Measurements from ENCODE around the gene CDH6. TPM values are rescaled to one million over a fixed set of nuclear protein-coding genes. Genes with fewer than 3 reads are reported as not detected.

Gene CDH6
- total and polyA plus RNA-seq, 10 of the 15 experiments (the other 5 are each of a cell fraction or from before 2014, with no cell fraction given), result 0.01 TPM; not detected in 9

DNA sequence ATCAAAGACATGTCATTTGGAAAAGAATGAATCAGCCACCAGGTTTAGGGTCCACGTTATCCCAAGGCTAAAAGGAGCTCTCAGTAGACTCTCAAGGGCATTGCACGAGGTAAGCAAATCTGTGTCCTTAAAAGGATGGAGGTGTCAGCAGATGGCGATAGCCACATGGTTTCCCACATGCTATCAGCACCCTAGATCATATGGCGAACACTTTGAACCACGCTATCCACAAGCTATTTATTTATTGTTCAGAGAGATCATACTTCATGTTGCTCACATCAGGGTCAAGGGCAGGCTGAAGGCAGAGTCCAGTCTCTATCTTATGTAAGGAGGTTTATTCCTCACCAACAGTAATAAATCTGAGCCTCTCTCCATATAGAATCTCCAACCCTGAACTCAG, 43.7 kb downstream of the CDH6 start:
- no TSS peak for BruUV-seq (replicated peaks)
- Histone ChIP-seq H3K79me2 (ENCODE audit: control insufficient read depth, insufficient read depth, low read length) (no peaks in the 10 kb centered on the region), H4K20me1 (ENCODE audit: control insufficient read depth, insufficient read depth) (no peaks in the 10 kb centered on the region), H3K27me3 (replicated peaks in 1 of 2; ENCODE audit: control insufficient read depth in 2 of 2, insufficient read depth in 2 of 2, low read length in 1 of 2) (no peaks in the 10 kb centered on the region), H3K36me3 (ENCODE audit: control insufficient read depth in 2 of 2, insufficient read depth in 2 of 2, low read length in 1 of 2) (no peaks in the 10 kb centered on the region), H3K4me2 (ENCODE audit: control insufficient read depth, insufficient read depth) (no peak overlapping the region), H3K9me3 (replicated peaks; ENCODE audit: control insufficient read depth, insufficient read depth, low read length) (no peaks in the 10 kb centered on the region), H3K4me3 (no peak overlapping the region), H3K9ac (ENCODE audit: control insufficient read depth, insufficient read depth, low read length) (no peak overlapping the region), H3K4me1 (ENCODE audit: control insufficient read depth, insufficient read depth, low read length) (no peaks in the 10 kb centered on the region), H2AFZ (ENCODE audit: control insufficient read depth, low read depth, low read length) (no peak overlapping the region), H3K27ac (ENCODE audit: control insufficient read depth, insufficient read depth) (no peak overlapping the region)
- in situ Hi-C loops (cut with MboI) (loop anchor here (25.0 kb wide), 1 partner anchor 1200 kb away; no protein-coding TSS in a partner anchor), intact Hi-C loops (cut with micrococcal nuclease; ENCODE audit: unreplicated experiment) (no loop called here)
- ChIA-PET CTCF (interaction anchor here (0.6 to 1.4 kb wide), 2 partner anchors 33 to 895 kb away, joined by 3 to 7 read pairs; no protein-coding TSS in a partner anchor), RAD21 (ENCODE audit: unreplicated experiment) (no interaction called here), SMC1A (ENCODE audit: uncharacterized antibody, unreplicated experiment) (interaction anchor here (0.7 kb wide), 1 partner anchor 9 kb away, joined by 3 read pairs; no protein-coding TSS in a partner anchor), POLR2A (interaction anchor here (0.5 kb wide), 1 partner anchor 91 kb away, joined by 7 read pairs; no protein-coding TSS in a partner anchor)
- TF ChIP-seq RAD21 (IDR thresholded peaks at IDR 0.05; ENCODE audit: insufficient read depth, low read depth, low read length) (0 out of 2 replicates have a peak, but pooled peaks have one; percentile 8), SMC3 (IDR thresholded peaks at IDR 0.05; ENCODE audit: borderline replicate concordance, low read length) (peak; percentile 8; the same call in 1 of the 2 replicates), KLF5 (IDR thresholded peaks at IDR 0.05; ENCODE audit: partially characterized antibody) (no peak), ETV6 (conservative IDR thresholded peaks at IDR 0.05 in 1 of 2, IDR thresholded peaks at IDR 0.05 in 1 of 2; ENCODE audit: borderline replicate concordance in 1 of 2, low read depth in 1 of 2) (no peak), YBX1 (IDR thresholded peaks at IDR 0.05) (no peak), SIX5 (IDR thresholded peaks at IDR 0.05; ENCODE audit: low read depth, low read length, severe bottlenecking) (no peak), CREM (IDR thresholded peaks at IDR 0.05; ENCODE audit: low read depth) (no peak), SIN3A (IDR thresholded peaks at IDR 0.05; ENCODE audit: low read depth, low read length) (no peak), JUND (IDR thresholded peaks at IDR 0.05; ENCODE audit: low read depth, low read length) (no peak), HCFC1 (IDR thresholded peaks at IDR 0.05; ENCODE audit: low read length) (no peak), SUZ12 (IDR thresholded peaks at IDR 0.05; ENCODE audit: unreplicated experiment) (no peak), POLR2AphosphoS2 (IDR thresholded peaks at IDR 0.05; ENCODE audit: low read depth, low read length) (no peak), WRNIP1 (IDR thresholded peaks at IDR 0.05; ENCODE audit: borderline replicate concordance, low read depth, low read length) (no peak), RBBP5 (conservative IDR thresholded peaks at IDR 0.05) (no peak)
- TF ChIP-seq, protein P1, sequence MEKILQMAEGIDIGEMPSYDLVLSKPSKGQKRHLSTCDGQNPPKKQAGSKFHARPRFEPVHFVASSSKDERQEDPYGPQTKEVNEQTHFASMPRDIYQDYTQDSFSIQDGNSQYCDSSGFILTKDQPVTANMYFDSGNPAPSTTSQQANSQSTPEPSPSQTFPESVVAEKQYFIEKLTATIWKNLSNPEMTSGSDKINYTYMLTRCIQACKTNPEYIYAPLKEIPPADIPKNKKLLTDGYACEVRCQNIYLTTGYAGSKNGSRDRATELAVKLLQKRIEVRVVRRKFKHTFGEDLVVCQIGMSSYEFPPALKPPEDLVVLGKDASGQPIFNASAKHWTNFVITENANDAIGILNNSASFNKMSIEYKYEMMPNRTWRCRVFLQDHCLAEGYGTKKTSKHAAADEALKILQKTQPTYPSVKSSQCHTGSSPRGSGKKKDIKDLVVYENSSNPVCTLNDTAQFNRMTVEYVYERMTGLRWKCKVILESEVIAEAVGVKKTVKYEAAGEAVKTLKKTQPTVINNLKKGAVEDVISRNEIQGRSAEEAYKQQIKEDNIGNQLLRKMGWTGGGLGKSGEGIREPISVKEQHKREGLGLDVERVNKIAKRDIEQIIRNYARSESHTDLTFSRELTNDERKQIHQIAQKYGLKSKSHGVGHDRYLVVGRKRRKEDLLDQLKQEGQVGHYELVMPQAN (conservative IDR thresholded peaks at IDR 0.05), result no peak
- TF ChIP-seq, protein P2, sequence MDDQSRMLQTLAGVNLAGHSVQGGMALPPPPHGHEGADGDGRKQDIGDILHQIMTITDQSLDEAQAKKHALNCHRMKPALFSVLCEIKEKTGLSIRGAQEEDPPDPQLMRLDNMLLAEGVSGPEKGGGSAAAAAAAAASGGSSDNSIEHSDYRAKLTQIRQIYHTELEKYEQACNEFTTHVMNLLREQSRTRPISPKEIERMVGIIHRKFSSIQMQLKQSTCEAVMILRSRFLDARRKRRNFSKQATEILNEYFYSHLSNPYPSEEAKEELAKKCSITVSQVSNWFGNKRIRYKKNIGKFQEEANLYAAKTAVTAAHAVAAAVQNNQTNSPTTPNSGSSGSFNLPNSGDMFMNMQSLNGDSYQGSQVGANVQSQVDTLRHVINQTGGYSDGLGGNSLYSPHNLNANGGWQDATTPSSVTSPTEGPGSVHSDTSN (IDR thresholded peaks at IDR 0.05; ENCODE audit: insufficient replicate concordance, low read depth, low read length), result no peak
- TF ChIP-seq, protein P3, sequence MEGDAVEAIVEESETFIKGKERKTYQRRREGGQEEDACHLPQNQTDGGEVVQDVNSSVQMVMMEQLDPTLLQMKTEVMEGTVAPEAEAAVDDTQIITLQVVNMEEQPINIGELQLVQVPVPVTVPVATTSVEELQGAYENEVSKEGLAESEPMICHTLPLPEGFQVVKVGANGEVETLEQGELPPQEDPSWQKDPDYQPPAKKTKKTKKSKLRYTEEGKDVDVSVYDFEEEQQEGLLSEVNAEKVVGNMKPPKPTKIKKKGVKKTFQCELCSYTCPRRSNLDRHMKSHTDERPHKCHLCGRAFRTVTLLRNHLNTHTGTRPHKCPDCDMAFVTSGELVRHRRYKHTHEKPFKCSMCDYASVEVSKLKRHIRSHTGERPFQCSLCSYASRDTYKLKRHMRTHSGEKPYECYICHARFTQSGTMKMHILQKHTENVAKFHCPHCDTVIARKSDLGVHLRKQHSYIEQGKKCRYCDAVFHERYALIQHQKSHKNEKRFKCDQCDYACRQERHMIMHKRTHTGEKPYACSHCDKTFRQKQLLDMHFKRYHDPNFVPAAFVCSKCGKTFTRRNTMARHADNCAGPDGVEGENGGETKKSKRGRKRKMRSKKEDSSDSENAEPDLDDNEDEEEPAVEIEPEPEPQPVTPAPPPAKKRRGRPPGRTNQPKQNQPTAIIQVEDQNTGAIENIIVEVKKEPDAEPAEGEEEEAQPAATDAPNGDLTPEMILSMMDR (IDR thresholded peaks at IDR 0.05 in 2 of 3, conservative IDR thresholded peaks at IDR 0.05 in 1 of 3; ENCODE audit: control insufficient read depth in 2 of 3, extremely low read depth in 1 of 3, insufficient read depth in 1 of 3, low read depth in 3 of 3, low read length in 3 of 3), result peak in 1 of 3 experiments; percentile 22; a peak in 1 of 6 replicates
- FAIRE-seq (no peak), ATAC-seq (no peak), DNase-seq (ENCODE audit: low read depth, low spot score) (no peak)
- 30% methylated on average over 5 of the region's 5 CpGs for WGBS (ENCODE audit: insufficient coverage, insufficient replicate concordance, low lambda C conversion rate, missing lambda C conversion rate)
